CD4-positive, alpha-beta T cell (primary cell): ENCODE data around the gene BCL6B. TPM values are rescaled to one million over a fixed set of nuclear protein-coding genes. Genes with fewer than 3 reads are reported as not detected.
"Not testable (repeated sequence)": the region's sequence is repeated elsewhere in the genome, so short reads cannot be mapped to it uniquely, and the experiment has no call there.

ENCODE experiments used
- ATAC-seq: fragments of 200-7000 bp; cut with Tn5 transposase; one replicate; pipeline ENCODE4 v1.10.0; 2022; ENCODE audit warnings: mild to moderate bottlenecking; ENCODE audit not compliant: poor library complexity
- CTCF ChIA-PET: fragments of 350-600 bp; sonication (Branson Sonifier 250); formaldehyde crosslinking; loops from one replicate; lab custom pipeline; 2021; ENCODE audit warnings: antibody characterized with exemption, inconsistent platforms; lab: Charles Lee
- POLR2A ChIA-PET: fragments of 350-600 bp; sonication (Branson Sonifier 250); formaldehyde crosslinking; loops from one replicate; lab custom pipeline; 2021; ENCODE audit warnings: antibody characterized with exemption, inconsistent platforms; lab: Charles Lee
- DNase-seq, 14 experiments: peaks; one replicate each; pipeline ENCODE4 v3.0.0-alpha.2; 2013 to 2020; ENCODE audit warnings: mixed read lengths in 2 of 14
- H3K27ac ChIP-seq, 2 donors: one replicate each; pipeline versions ENCODE4 v1.5.1 to v1.7.0; 2013; ENCODE audit warnings: low read length in 2 of 2, low read depth in 1 of 2, mild to moderate bottlenecking in 1 of 2
- H3K27me3 ChIP-seq, 2 experiments: 1 replicate in 1 of 2; 2 replicates in 1 of 2; pipeline versions ENCODE4 v1.6.1 to v1.7.0; 2013; ENCODE audit warnings: low read length in 2 of 2, control low read depth in 1 of 2, mild to moderate bottlenecking in 1 of 2, moderate library complexity in 1 of 2; ENCODE audit not compliant: insufficient read depth in 2 of 2, control insufficient read depth in 1 of 2
- H3K36me3 ChIP-seq: one replicate; pipeline ENCODE4 v1.6.1; 2013; ENCODE audit warnings: low read length, control low read depth; ENCODE audit not compliant: insufficient read depth
- H3K4me1 ChIP-seq: one replicate; pipeline ENCODE4 v1.6.1; 2013; ENCODE audit warnings: low read length, control low read depth; ENCODE audit not compliant: insufficient read depth
- H3K4me3 ChIP-seq: one replicate; pipeline ENCODE4 v1.5.1; 2013; ENCODE audit warnings: mild to moderate bottlenecking, low read length, moderate library complexity
- H3K9me3 ChIP-seq, 2 experiments: 1 replicate in 1 of 2; 2 replicates in 1 of 2; pipeline versions ENCODE4 v1.6.1 to v1.7.0; 2013; ENCODE audit warnings: low read length in 2 of 2, mild to moderate bottlenecking in 2 of 2, control low read depth in 1 of 2, moderate library complexity in 1 of 2; ENCODE audit not compliant: control insufficient read depth in 1 of 2, insufficient read depth in 1 of 2
- H3K27ac Mint-ChIP-seq: one replicate; pipeline ENCODE4 v1.8.0; 2020; ENCODE audit warnings: mixed read lengths
- H3K27me3 Mint-ChIP-seq: one replicate; pipeline ENCODE4 v1.8.0; 2021; ENCODE audit warnings: mixed read lengths
- H3K36me3 Mint-ChIP-seq: one replicate; pipeline ENCODE4 v1.8.0; 2021; ENCODE audit warnings: low read depth, mixed read lengths
- H3K4me1 Mint-ChIP-seq: one replicate; pipeline ENCODE4 v1.8.0; 2021; ENCODE audit warnings: low read depth, mixed read lengths
- H3K4me3 Mint-ChIP-seq: one replicate; pipeline ENCODE4 v1.8.0; 2020; ENCODE audit warnings: mild to moderate bottlenecking, mixed read lengths
- H3K9me3 Mint-ChIP-seq: one replicate; pipeline ENCODE4 v1.8.0; 2020; ENCODE audit warnings: mixed read lengths
- CTCF ChIP-seq: fragments of 200-600 bp; IDR thresholded peaks from one replicate; pipeline ENCODE4 v1.8.0; 2022; ENCODE audit warnings: antibody characterized with exemption, mild to moderate bottlenecking
- intact Hi-C, 2 experiments: fragments of 100-400 bp; cut with DNase I in 1 of 2; cut with micrococcal nuclease in 1 of 2; formaldehyde crosslinking; loops; one replicate each; pipeline versions ENCODE4 v1.15.1 to v1.9.0; 2023 to 2025; cut with DNase I, micrococcal nuclease
- total RNA-seq, 174 experiments: library from RNA in 2 of 174; stranded (reverse) in 2 of 174; gene quantifications; one replicate each; pipeline ENCODE4 v1.2.3 and lab custom pipeline; 2021 to 2026

The BCL6B gene
- total RNA-seq, 2 experiments from 2014 or later: not detected

GRCh38 chr17:7048968-7049367, 26.1 kb downstream of the BCL6B start:
- Histone ChIP-seq H3K27me3 (no peaks in the 10 kb centered on the region), H3K9me3 (no peaks in the 10 kb centered on the region), H3K4me3 (no peak overlapping the region), H3K4me1 (peaks cover 24% of the 10 kb centered on the region), H3K36me3 (no peaks in the 10 kb centered on the region), H3K27ac (no peak overlapping the region)
- no peak for TF ChIP-seq CTCF
- H3K27ac Mint-ChIP-seq: no peak overlapping the region
- DNase-seq: no peak
- intact Hi-C loops: loop anchor here (5.0 to 10.0 kb wide), 6 partner anchors 233 to 636 kb away; partner anchors contain the start of genes FGF11 (in 1 of the 2), KCTD11 (in 1 of the 2), MPDU1 (in 1 of the 2) and SLC2A4 (in 1 of the 2)
- no peaks in the 10 kb centered on the region for H3K27me3 Mint-ChIP-seq
- no peaks in the 10 kb centered on the region for H3K9me3 Mint-ChIP-seq
- ChIA-PET CTCF (interaction anchor here (2.1 kb wide), 1 partner anchor 87 kb away, joined by 10 read pairs; no protein-coding TSS in a partner anchor), POLR2A (interaction anchor here (0.8 kb wide), 1 partner anchor 13 kb away, joined by 4 read pairs; the partner anchor contains the start of gene SLC16A13)
- H3K36me3 Mint-ChIP-seq: no peaks in the 10 kb centered on the region
- peaks cover 30% of the 10 kb centered on the region for H3K4me1 Mint-ChIP-seq
- ATAC-seq: no peak
- no peak overlapping the region for H3K4me3 Mint-ChIP-seq

- H3K9me3 ChIP-seq, H3K36me3 Mint-ChIP-seq, H3K4me3 ChIP-seq, H3K27me3 Mint-ChIP-seq, intact Hi-C loops, H3K27ac Mint-ChIP-seq, H3K27ac ChIP-seq, H3K27me3 ChIP-seq, POLR2A ChIA-PET, H3K4me3 Mint-ChIP-seq, ATAC-seq, H3K36me3 ChIP-seq, H3K9me3 Mint-ChIP-seq, DNase-seq: not testable (repeated sequence)
- H3K4me1 Mint-ChIP-seq: peaks cover 28% of the 10 kb centered on the region
- CTCF ChIA-PET: interaction anchor here (2.2 to 2.7 kb wide), 2 partner anchors 82 to 127 kb away, joined by 12 to 14 read pairs; no protein-coding TSS in a partner anchor
- H3K4me1 ChIP-seq: peaks cover 21% of the 10 kb centered on the region
Observed at GRCh38 chr17:7050583-7050982, 27.7 kb downstream of the BCL6B start.

- H3K36me3 ChIP-seq: no peaks in the 10 kb centered on the region
- ChIA-PET CTCF (no interaction called here), POLR2A (no interaction called here)
- no peaks in the 10 kb centered on the region for H3K4me1 ChIP-seq
- H3K9me3 Mint-ChIP-seq: no peaks in the 10 kb centered on the region
- H3K4me3 ChIP-seq: no peak overlapping the region
- no peak overlapping the region for H3K27ac Mint-ChIP-seq
- H3K36me3 Mint-ChIP-seq: no peaks in the 10 kb centered on the region
- TF ChIP-seq CTCF: no peak
- intact Hi-C loops: no loop called here
- no peaks in the 10 kb centered on the region for H3K9me3 ChIP-seq
- ATAC-seq: no peak
- peaks cover 5% of the 10 kb centered on the region for H3K4me1 Mint-ChIP-seq
- no peak overlapping the region for H3K27ac ChIP-seq
- H3K27me3 ChIP-seq: no peaks in the 10 kb centered on the region
- peaks cover 10% of the 10 kb centered on the region for H3K27me3 Mint-ChIP-seq
- DNase-seq: no peak
- H3K4me3 Mint-ChIP-seq: no peak overlapping the region
Observed at GRCh38 chr17:7056386-7056785, 33.5 kb downstream of the BCL6B start.
